Stimulated activated CD4-positive, alpha-beta T cell treated with anti-CD3 and anti-CD28 coated beads, TNF-alpha, amount 100 ng/mL, for 48 hours (primary cell): ENCODE data around the gene FXYD6.

Experiments
- DNase-seq, 3 donors: peaks; one replicate each; pipeline ENCODE4 v3.0.0-alpha.2; 2020; ENCODE audit warnings: low read depth in 3 of 3

The FXYD6 gene

DNA sequence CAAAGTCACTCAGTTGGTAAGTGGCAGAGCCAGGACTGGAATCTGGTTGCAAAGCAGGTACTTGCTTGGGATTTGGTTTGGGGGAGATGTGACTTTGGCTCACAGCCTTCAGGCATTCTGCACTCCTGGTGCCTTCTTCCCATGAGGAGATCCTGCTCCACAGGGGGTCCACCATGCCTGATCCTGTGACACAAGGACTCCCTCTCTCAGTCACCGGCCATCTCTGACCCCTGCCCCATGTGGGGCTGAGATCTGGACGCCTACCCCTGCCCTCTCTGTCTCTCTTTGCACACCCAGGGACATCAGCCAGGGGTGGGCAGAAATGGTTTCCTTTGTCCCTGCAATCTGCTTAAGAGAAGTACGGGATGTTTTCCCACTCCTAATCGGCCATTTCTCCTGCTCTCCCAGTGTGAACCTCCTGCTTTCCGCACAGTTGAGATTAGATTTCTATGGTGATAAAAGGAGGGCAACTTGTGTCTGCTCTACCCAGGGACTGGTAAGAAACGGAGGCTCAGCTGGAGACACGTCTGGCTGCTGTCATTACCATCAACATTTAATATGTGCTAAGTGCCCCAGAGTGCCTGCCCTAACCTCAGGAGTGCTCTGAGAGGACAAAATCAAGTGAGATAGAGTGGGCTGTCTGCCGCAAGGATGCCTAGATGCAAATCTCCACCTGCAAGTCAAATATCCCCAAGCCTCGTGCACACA lies 11.1 kb upstream of the FXYD6 start:
- no peak for DNase-seq

DNA sequence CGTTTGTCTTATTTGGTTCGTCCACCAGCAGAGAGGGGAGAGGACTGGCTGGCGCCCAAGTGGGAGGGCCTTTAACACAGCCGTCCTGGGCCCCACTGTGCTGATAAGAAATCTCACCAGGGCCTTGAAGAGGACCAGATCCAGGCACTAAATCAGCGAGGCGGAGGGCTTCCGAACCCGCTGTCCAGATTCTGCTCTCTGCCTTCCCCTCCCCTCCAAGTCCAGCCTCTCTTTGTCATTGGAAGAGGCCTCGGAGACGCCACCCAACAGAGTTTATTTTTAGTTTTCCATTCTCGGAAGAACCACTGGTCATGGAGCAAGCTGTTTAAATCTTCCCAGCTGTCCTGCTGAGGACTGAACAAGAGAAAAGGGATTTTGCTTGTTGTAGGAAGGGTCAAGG lies 9.3 kb upstream of the FXYD6 start:
- no peak for DNase-seq

DNA sequence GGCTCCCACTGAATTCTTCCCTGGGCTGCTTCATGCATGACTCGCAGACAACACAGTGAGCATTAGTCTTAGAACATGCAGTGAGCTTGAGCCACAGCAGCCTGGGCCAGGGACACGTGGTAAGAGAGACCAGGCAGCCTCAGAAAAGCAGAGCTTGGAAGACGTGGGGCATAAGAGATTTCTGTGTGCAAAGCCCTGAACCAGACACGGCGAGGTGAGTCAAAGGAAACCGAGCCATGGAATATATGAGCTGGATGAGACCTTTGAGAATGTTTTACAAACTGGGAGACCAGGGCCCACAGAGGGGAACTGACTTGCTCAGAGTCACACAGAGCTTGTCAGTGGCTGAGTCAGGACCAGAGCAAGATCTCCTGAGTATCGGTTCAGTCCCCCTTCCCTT lies 8.5 kb upstream of the FXYD6 start:
- peak in 1 of 3 donors; percentile 46 for DNase-seq

- DNase-seq = no peak
Observed at GRCh38 chr11:117883063-117883462, 6.6 kb upstream of the FXYD6 start.

GRCh38 chr11:117882311-117882905 lies 6.0 kb upstream of the FXYD6 start:
- no peak for DNase-seq

DNA sequence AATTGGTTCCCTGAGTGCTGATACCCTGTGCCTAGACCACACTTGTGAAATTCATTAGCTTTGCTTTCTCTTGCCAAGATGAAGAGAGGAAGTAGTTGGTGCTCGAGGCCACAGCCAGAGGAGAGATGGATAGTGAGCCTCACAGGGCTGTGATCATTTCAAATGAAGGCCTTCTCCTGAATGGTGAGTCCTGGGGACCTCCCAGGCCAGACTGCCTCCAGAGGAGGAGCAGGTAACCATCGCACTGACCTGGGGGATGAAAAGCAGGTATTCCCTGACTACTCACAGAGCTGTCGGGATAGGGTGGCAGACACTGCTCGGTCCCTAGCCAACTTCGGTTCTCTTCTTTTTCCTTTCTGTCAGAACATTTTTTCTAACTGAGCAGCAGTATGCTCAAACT lies 4.8 kb upstream of the FXYD6 start:
- no peak for DNase-seq

DNA sequence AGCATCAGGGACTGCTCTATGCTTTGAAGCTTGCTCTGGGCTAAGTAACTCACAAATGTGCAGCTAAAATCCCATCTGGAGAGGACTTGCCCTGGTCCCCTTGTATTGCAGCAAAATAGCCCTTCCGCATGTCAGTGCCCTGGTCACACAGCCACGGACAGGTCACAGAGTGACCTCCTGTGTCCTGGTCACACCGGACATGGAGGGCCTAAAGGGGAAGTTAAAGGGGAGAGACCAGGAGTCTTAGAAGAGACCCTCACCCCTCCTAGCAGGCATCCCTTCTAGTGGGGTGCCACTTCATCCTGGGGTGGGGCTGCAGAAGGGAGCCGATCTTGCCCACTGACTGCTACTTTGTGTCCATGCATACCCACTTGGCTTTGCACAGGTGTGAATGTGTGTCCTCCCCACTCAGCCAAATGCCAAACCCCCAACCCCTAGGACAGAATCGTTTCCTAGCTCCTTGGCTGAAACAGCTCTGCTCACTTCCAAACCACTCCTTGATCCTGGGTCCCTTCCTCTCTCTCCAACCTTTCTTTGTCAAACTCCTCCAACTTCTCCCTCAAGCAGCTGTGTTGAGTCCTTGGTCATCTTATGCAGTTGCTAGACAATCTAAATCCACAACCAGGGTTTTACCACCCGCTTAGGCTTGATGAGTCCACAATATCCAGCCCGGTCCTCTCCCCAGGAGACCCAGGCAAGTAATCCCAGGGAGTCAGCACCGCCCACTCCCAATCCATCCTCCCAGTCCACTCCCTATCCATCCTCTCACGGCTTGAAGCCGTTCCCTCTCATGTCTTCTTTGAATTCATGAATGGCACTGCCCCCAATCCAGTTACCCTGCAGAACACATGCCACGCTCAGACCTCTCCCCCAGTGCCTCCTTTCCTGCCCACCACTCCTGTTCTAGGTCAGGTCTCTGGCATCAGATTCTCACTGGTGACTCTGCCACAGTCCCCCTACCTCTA lies 3.3 kb upstream of the FXYD6 start:
- no peak for DNase-seq

DNA sequence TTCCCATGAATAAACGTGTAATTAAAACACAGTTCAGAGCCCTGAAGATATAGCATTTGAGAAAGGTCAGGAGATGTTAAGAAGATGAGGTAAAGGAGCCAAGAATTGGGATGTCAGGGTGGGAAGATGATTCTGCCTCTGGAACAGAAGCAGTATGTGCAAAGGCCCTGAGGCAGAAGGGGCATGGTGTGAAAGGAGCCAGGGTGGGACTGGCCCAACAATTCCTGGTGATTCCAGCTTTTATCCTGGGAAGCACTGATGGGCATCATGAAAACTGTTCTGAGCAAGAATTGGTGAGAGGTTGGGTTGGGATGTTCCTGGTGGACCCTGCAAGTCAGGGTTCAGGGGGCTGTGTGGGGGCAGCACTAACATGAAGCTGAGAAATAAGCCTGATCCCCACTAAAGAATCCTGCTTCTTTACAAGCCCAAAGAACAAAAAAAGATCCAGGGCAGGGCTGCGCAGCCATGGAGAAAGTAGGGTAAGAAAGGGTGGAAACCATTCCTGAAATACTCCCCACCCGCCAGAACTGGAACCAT lies 2.5 kb upstream of the FXYD6 start:
- no peak for DNase-seq

DNA sequence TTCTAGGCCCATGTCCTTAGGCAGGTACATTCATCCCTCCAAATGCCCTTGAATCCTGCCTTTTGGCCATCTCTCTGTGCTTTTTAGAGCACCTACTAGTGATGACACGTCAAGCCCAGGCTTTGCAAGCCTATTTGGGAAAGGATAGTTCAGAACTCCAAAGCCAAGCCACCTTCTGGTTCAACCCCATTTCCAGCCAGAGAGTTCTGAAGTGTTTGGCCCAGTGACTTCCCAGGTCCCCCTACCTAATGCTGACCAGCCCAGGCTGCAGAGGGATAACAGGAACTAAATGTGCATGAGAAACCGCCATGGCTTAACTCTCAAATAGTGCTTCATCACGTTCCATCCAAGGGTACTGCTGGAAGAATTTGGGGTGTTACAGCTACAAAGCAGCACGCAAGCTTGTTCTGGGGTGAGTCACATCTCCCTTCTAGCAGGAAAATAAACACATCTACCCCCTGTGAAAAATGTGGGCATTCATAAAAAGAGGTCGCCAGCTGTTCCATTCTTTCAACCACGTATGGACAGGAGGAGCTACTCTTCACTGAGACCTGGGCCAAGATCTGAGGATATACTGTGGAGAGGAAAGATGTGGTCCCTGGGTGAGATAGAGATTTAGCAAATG lies 2.0 kb upstream of the FXYD6 start:
- no peak for DNase-seq

- DNase-seq = no peak
Observed at GRCh38 chr11:117877120-117877784, 794 bp upstream of the FXYD6 start.

GRCh38 chr11:117876059-117876340 lies 458 bp downstream of the FXYD6 start:
- no peak for DNase-seq

GRCh38 chr11:117875382-117876058 lies 938 bp downstream of the FXYD6 start:
- no peak for DNase-seq

- DNase-seq = no peak
Observed at GRCh38 chr11:117874910-117875381, 1.5 kb downstream of the FXYD6 start.

DNA sequence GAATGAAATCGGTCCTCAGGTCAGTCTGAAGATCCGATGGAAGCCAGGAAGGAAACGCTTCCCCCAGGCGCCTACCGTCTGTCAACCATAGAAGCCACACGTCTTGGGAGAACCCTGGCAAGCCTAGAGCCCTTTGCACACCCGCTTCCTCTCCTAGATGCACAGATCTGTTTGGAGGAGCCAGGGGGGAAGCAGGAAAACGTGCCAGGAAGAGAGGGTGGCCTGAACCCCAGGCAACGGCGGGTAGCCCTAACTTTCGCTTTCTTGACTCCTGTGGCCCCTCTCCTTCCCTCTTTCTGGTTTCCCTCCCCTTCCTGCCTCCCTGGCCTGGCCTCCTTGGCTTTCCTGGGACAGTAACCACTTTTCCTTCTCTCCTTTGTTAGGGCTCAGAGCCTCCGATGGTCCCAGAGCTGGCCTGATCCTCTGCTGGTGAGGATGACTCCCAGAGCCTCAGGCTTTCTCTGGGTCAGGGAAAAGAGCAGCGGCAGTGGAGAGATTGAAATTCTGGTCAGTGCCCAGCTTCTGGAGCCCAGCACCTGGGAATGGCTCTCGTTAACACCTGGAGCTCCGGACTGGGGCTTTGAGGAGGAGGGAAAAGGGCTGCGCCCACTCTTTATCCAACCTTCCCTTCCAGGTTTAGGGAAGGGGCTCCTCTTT lies 2.1 kb downstream of the FXYD6 start:
- no peak for DNase-seq

DNA sequence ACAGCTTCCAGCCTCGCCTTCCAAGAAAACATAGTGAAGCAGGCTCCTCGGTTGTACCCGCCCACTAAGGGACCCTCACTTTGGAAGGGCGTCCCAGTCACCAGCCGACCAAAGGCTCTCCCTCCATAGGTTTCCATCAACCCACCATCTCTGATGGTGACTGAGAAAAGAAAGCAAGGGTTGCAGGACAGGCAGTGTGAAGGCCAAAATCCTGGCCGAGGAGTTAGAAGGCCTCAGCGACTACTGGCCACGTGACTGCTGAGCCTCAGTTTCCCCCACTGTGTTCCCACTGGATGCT lies 2.7 kb downstream of the FXYD6 start:
- DNase-seq = no peak

DNA sequence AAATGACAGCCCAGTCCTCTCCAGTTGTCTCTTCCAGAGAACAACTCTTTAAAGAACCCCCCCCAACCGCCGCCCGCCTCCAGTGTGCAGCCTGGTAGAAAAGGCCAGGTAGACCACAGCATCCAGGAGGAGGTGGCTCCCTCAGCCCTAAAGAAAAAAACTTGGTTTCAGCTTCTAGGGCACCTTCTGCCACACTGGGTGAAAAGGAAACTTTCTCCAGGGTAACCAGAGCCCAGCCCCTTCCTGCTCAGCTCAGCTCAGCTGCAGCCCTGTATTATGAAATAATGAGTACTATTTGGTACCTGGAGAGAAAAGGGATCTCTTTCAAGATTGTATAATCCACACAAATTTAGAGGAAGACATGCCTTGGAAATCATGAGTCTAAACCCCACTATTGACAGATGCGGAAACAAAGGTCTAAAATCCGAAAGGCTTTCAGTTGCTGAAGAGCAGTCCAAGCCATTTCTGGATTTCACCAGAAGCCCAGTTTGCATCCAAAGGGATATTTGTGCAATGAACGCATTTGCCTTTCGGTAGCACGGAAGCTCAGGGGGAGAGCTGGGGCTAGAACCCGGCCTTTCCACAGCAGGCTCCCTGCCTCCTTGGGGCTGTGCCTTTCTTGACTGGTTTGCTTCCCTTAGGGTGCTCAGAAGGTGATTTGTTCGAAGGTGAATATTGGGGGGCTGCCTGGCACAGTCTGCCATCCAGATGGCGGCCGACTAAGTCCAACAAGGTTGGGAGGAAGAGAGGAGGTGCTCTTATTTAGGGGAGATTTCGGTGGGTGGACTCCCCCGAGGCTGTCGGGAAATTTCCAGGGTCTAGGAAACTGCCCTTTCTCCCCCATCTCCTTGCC lies 3.3 kb downstream of the FXYD6 start:
- DNase-seq = no peak

- no peak for DNase-seq
Observed at GRCh38 chr11:117872420-117872961, 4.0 kb downstream of the FXYD6 start.

- DNase-seq = no peak
Observed at GRCh38 chr11:117871784-117872183, 4.7 kb downstream of the FXYD6 start.

- no peak for DNase-seq
Observed at GRCh38 chr11:117871160-117871559, 5.3 kb downstream of the FXYD6 start.
